ENCODE data around the gene CCNF.
"Not testable (repeated sequence)": the region's sequence is repeated elsewhere in the genome, so short reads cannot be mapped to it uniquely, and the experiment has no call there.

CCNF gene

GRCh38 chr16:2471016-2471652 is 41.9 kb downstream of the CCNF start, which contains the start of gene NTN3:
TSS of gene NTN3 (plus strand) at chr16:2471297. CDS start at chr16:2471702, 405 bp downstream.
- no peak for DNase-seq (ENCODE audit: low read depth, low spot score)

GRCh38 chr16:2471653-2472487 is 42.6 kb downstream of the CCNF start:
- DNase-seq (ENCODE audit: low read depth, low spot score): no peak

GRCh38 chr16:2472488-2472864 is 43.2 kb downstream of the CCNF start:
- DNase-seq (ENCODE audit: low read depth, low spot score): no peak

- no peak for DNase-seq (ENCODE audit: low read depth, low spot score)
These were observed 43.7 kb downstream of the CCNF start for GRCh38 chr16:2472885-2473445.

- no peak for DNase-seq (ENCODE audit: low read depth, low spot score)
These were observed 44.2 kb downstream of the CCNF start for GRCh38 chr16:2473446-2473926.

- no peak for DNase-seq (ENCODE audit: low read depth, low spot score)
These were observed 45.0 kb downstream of the CCNF start for GRCh38 chr16:2473999-2474876.

GRCh38 chr16:2474877-2475412 is 45.7 kb downstream of the CCNF start, which contains the start of gene TBC1D24:
TSS of gene TBC1D24 (plus strand) at chr16:2475127. CDS start at chr16:2496149, 21,022 bp downstream.
- peak; percentile 61 for DNase-seq (ENCODE audit: low read depth, low spot score)

- no peak for DNase-seq (ENCODE audit: low read depth, low spot score)
These were observed 46.4 kb downstream of the CCNF start for GRCh38 chr16:2475413-2476344.

- no peak for DNase-seq (ENCODE audit: low read depth, low spot score)
These were observed 47.1 kb downstream of the CCNF start for GRCh38 chr16:2476345-2476720.

- no peak for DNase-seq (ENCODE audit: low read depth, low spot score)
These were observed 47.5 kb downstream of the CCNF start for GRCh38 chr16:2476741-2477140.

- no peak for DNase-seq (ENCODE audit: low read depth, low spot score)
These were observed 48.1 kb downstream of the CCNF start for GRCh38 chr16:2477327-2477726.

- no peak for DNase-seq (ENCODE audit: low read depth, low spot score)
These were observed 49.0 kb downstream of the CCNF start for GRCh38 chr16:2478279-2478678.

- not testable (repeated sequence) for DNase-seq (ENCODE audit: low read depth, low spot score)
These were observed 50.7 kb downstream of the CCNF start for GRCh38 chr16:2479996-2480395.

GRCh38 chr16:2480948-2481347 is 51.7 kb downstream of the CCNF start:
- DNase-seq (ENCODE audit: low read depth, low spot score): no peak

GRCh38 chr16:2481676-2482075 is 52.4 kb downstream of the CCNF start:
- no peak for DNase-seq (ENCODE audit: low read depth, low spot score)

GRCh38 chr16:2482249-2482648 is 53.0 kb downstream of the CCNF start:
- DNase-seq (ENCODE audit: low read depth, low spot score): no peak

GRCh38 chr16:2482708-2483534 is 53.7 kb downstream of the CCNF start:
- no peak for DNase-seq (ENCODE audit: low read depth, low spot score)

- DNase-seq (ENCODE audit: low read depth, low spot score): no peak
These were observed 55.0 kb downstream of the CCNF start for GRCh38 chr16:2483939-2484897.
